ENCODE measurements around the gene VCX3B.
"Not testable (repeated sequence)": the region's sequence is repeated elsewhere in the genome, so short reads cannot be mapped to it uniquely, and the experiment has no call there.

Gene VCX3B

GRCh38 chrX:8464530-8464929 is at the start of gene VCX3B:
Gene VCX3B (plus strand): TSS chrX:8464830. CDS start chrX:8465451, 621 bp downstream.
- DNase-seq: not testable (repeated sequence)

DNA sequence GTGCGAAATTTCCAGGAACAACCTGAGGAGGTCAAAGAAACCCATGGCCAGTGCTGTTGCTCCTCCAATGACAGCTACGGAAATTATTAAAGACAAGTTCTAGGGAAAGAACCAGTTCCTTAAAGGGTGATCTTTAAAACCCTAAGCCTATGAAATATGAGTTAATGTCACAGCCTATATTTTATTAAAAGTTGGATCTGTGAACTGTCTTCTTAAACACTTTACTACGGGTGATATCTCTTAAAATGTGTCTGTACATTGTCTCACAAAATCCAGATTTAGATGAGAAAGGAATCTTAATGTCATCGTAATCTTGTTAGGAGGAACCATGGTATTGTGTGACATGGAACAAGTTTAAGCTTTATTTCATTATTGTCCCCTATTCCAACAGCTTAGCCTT is 46.3 kb upstream of the VCX3B start:
- no peak for DNase-seq

- no peak for DNase-seq
Observed at GRCh38 chrX:8424912-8425311, 39.7 kb upstream of the VCX3B start.

GRCh38 chrX:8429692-8430249 is 34.9 kb upstream of the VCX3B start:
- no peak for DNase-seq

DNA sequence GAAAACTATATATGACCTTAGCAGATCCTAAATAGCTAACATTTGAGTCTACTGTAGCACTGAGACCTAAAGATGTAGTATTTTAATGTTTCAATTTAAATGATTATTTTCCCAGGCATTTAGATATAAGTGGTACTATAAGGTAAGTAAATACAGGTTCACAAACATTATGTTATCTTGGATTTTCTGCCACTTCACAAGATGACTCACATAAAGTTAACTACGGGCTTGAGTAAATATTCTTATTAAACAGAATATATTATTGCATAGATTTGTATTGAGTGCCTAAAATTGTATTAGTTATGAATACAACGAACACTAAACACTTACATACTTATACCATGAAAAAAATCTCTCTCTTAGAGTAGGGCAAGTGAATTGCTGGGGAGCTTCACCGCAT is 34.2 kb upstream of the VCX3B start:
- DNase-seq: no peak

GRCh38 chrX:8432396-8432795 is 32.2 kb upstream of the VCX3B start:
- DNase-seq: no peak

DNA sequence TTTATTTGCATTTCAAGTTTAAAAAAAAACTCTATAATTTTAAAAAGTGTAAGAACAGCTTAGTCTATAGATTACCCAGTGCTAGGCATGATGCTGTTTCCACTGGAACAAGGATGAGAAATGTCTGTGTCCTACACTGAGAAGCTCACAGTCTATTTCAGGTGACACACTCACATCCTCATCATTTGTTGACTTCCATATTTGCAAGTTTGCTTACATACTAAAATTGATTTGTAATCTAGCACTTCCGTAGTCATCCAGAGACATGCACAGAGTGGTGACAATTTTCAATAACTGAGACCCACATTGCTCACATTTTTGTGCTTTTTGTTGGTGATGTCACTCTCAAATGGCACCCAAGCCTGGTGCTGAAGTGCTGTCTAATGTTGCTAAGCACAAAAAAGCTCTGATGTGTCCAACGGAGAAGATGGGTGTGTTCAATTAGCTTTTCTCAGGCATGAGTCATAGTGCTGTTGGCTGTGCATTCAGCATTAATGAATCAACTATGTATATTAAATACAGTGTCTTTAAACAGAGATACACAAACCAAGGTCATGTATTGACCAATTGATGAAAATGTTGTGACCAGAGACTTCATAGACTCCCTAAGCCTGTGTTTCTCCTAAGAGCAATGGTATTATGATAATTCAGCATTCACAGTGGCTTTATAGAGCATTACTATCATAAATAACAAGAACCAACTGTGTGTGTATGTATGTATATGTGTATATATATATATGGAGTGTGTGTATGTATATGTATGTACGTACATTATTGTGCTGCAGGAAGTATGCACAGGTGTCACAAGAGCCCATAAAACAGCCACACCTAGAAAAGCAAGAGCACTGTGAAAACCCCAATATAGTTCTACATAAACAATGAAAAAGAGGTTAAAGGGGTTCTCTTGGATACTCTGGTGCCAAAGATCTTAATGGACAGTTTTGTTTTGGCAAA is 31.2 kb upstream of the VCX3B start:
- no peak for DNase-seq

- no peak for DNase-seq
Observed at GRCh38 chrX:8447368-8447767, 17.3 kb upstream of the VCX3B start.

DNA sequence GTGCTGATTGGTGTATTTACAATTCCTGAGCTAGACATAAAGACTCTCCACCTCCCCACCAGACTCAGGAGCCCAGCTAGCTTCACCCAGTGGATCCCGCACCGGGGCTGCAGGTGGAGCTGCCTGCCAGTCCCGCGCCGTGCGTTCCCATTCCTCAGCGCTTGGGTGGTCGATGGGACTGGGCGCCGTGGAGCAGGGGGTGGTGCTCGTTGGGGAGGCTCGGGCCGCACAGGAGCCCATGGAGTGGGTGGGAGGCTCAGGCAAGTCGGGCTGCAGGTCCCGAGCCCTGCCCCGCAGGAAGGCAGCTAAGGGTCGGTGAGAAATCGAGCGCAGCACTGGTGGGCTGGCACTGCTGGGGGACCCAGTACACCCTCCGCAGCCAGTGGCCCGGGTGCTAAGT is 12.3 kb upstream of the VCX3B start:
- DNase-seq: not testable (repeated sequence)

GRCh38 chrX:8453611-8454010 is 11.0 kb upstream of the VCX3B start:
- DNase-seq: no peak

DNA sequence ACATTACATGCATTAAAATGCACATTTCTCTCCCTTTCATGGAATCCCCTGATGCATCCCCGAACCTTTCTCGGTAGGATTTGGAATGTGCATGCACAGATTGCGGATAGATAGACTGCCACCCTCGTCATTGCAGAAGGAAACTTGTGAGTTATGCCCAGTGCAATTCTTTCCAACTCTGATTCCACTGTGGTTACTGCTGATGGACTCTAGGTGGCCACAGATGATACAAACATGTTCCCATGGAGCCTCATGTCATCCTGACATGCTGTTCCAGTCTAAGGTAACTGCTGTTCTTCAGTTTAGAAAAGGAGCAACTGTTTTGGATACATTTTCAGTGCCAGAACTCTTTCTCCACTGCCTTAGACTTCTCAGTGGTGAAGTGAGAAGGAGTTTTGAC is 9.1 kb upstream of the VCX3B start:
- DNase-seq: no peak

- no peak for DNase-seq
Observed at GRCh38 chrX:8462488-8462887, 2.1 kb upstream of the VCX3B start.

GRCh38 chrX:8484360-8484949 is 19.8 kb downstream of the VCX3B start:
- no peak for DNase-seq

DNA sequence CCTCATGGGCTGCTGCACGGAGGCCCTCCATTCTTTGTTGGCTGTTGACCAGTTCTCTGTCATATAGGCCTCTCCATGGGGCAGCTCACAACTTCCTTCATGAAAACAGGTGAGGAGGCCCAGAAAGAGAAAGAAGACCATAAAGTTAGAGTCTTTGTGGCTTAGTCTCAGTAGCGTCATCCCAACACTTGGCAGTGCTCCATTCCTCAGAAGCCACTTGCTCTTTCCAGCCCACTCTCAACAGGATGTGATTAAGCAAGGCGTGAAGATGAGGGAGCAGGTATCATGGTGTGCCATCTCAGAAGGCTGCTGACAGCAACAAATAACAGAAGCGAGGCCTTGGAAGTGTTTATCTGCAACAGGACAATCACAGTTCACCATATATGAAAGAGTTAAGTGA is 30.4 kb downstream of the VCX3B start:
- DNase-seq: not testable (repeated sequence)

GRCh38 chrX:8500203-8500602 is 35.6 kb downstream of the VCX3B start:
- DNase-seq: no peak

GRCh38 chrX:8502101-8502500 is 37.5 kb downstream of the VCX3B start:
- not testable (repeated sequence) for DNase-seq

DNA sequence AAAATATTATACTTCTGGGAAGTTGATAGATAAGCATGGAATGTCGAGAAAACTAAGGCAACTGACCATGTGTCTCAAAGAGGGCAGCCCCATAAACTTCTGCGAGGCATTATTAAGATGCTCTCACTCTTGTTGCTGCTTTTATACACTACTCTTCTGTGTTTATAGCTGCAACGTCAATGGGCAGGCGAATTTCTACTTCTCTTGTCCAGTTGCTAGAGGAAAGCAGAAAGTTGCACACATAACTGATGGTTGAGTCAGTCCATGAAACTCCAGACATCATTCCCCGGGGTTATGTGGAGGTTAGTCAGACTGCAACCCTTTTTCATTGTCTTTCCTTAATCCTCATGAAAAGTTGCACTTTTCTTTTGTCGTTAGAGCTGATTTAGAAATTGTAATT is 39.8 kb downstream of the VCX3B start:
- DNase-seq: no peak

Measured in GDM1 (cell line).